PC-9 (cell line): Measurements from ENCODE around the gene C5orf15.

Experiments used
- EZH2 ChIP-seq: fragments of 200-600 bp; sonication (generic); IDR thresholded peaks from 2 replicates; pipeline ENCODE4 v1.8.0; 2017; ENCODE audit warnings: antibody characterized with exemption, low read depth
- TF ChIP-seq, protein P1 (sequence below): fragments of 200-600 bp; sonication (generic); conservative IDR thresholded peaks from 2 replicates; pipeline ENCODE4 v1.6.1; 2017; ENCODE audit warnings: mixed run types, antibody characterized with exemption, mild to moderate bottlenecking, moderate library complexity

DNA sequence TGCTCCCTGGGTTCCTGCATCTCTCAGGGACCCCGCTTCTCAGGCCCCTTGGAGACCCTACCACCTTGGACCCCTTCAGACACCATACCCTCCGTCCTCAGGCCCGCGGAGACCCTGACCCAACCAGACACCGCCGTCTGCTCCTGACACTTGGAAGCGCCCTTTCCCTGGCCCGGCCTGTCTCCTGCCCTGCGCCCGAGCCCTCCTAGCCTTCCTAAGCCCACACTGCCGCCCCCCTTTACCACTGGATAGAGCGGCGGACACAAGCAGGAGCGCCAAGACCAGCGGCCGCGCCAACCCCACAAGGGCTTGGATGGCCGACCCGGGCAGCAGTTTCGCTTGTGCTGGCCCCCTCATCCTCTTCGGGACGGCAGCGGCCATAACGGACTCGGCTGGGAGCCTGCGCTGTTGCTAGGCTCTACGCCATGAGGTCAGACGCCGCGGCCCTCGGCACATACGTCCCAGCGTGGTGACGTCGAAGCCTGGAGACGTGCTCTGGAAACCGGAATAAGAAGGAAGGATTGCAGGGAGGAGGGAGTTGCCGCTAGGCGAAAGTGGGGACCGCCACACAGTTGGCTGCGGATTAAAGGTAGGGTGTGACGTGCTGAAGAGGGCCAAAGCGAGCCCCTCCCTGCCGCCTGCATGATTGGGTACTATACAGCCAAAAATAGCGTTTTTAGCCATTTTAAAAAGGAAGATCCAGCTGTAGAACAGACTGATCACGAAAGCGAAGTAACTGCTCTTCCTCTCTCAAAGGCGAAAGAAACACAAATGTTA lies at the start of gene C5orf15:
- TF ChIP-seq, protein P1, sequence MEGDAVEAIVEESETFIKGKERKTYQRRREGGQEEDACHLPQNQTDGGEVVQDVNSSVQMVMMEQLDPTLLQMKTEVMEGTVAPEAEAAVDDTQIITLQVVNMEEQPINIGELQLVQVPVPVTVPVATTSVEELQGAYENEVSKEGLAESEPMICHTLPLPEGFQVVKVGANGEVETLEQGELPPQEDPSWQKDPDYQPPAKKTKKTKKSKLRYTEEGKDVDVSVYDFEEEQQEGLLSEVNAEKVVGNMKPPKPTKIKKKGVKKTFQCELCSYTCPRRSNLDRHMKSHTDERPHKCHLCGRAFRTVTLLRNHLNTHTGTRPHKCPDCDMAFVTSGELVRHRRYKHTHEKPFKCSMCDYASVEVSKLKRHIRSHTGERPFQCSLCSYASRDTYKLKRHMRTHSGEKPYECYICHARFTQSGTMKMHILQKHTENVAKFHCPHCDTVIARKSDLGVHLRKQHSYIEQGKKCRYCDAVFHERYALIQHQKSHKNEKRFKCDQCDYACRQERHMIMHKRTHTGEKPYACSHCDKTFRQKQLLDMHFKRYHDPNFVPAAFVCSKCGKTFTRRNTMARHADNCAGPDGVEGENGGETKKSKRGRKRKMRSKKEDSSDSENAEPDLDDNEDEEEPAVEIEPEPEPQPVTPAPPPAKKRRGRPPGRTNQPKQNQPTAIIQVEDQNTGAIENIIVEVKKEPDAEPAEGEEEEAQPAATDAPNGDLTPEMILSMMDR = no peak
- TF ChIP-seq EZH2 = no peak
